Vagina (tissue), 2 donors: ENCODE measurements around the gene ERCC2.
"Not testable (repeated sequence)": the region's sequence is repeated elsewhere in the genome, so short reads cannot be mapped to it uniquely, and the experiment has no call there.

Source experiments
- POLR2A ChIP-seq, 2 donors: fragments of 450-650 bp; IDR thresholded peaks; one replicate each; pipeline ENCODE4 v1.6.1; 2017; ENCODE audit warnings: antibody characterized with exemption in 2 of 2, mild to moderate bottlenecking in 2 of 2, moderate library complexity in 2 of 2
- POLR2AphosphoS5 ChIP-seq, 2 donors: sonication (generic); formaldehyde crosslinking; IDR thresholded peaks; one replicate each; pipeline ENCODE4 v1.9.0; 2017; ENCODE audit warnings: antibody characterized with exemption in 2 of 2, mild to moderate bottlenecking in 2 of 2, low read depth in 1 of 2; ENCODE audit not compliant: insufficient read depth in 1 of 2
- TF ChIP-seq, protein P1 (sequence below), 3 experiments: fragments of 450-650 bp in 2 of 3; fragments of 200-600 bp in 1 of 3; sonication (generic) in 1 of 3; IDR thresholded peaks; one replicate each; pipeline ENCODE4 v1.5.1; 2017 to 2019; ENCODE audit warnings: antibody characterized with exemption in 3 of 3, mild to moderate bottlenecking in 2 of 3, moderate library complexity in 2 of 3

- TF ChIP-seq, protein P1, sequence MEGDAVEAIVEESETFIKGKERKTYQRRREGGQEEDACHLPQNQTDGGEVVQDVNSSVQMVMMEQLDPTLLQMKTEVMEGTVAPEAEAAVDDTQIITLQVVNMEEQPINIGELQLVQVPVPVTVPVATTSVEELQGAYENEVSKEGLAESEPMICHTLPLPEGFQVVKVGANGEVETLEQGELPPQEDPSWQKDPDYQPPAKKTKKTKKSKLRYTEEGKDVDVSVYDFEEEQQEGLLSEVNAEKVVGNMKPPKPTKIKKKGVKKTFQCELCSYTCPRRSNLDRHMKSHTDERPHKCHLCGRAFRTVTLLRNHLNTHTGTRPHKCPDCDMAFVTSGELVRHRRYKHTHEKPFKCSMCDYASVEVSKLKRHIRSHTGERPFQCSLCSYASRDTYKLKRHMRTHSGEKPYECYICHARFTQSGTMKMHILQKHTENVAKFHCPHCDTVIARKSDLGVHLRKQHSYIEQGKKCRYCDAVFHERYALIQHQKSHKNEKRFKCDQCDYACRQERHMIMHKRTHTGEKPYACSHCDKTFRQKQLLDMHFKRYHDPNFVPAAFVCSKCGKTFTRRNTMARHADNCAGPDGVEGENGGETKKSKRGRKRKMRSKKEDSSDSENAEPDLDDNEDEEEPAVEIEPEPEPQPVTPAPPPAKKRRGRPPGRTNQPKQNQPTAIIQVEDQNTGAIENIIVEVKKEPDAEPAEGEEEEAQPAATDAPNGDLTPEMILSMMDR (IDR thresholded peaks at IDR 0.05), result not testable (repeated sequence)
- TF ChIP-seq POLR2AphosphoS5 (IDR thresholded peaks at IDR 0.05; ENCODE audit: insufficient read depth in 1 of 2, low read depth in 1 of 2); POLR2A (IDR thresholded peaks at IDR 0.05): not testable (repeated sequence)
These were observed 35.5 kb downstream of the ERCC2 start for GRCh38 chr19:45334881-45335280.
